Sigmoid colon (tissue), 4 donors: Measurements from ENCODE around the gene GCC2.

Experiments used
- CTCF ChIP-seq, 4 experiments: fragments of 450-650 bp in 3 of 4; fragments of 200-600 bp in 1 of 4; IDR thresholded peaks; one replicate each; pipeline ENCODE4 v1.5.1; 2016 to 2019; ENCODE audit warnings: antibody characterized with exemption in 4 of 4, mild to moderate bottlenecking in 3 of 4, moderate library complexity in 2 of 4
- EP300 ChIP-seq, 4 donors: sonication (generic); formaldehyde crosslinking; IDR thresholded peaks; one replicate each; pipeline ENCODE4 v1.6.1; 2017; ENCODE audit warnings: antibody characterized with exemption in 4 of 4

GRCh38 chr2:108444941-108445840 is 3.8 kb upstream of the GCC2 start:
- TF ChIP-seq CTCF (IDR thresholded peaks at IDR 0.05) (no peak), EP300 (IDR thresholded peaks at IDR 0.05) (no peak)
